Measurements from ENCODE around the gene HELQ. TPM values are rescaled to one million over a fixed set of nuclear protein-coding genes. Genes with fewer than 3 reads are reported as not detected.

The HELQ gene
- total RNA-seq, 3 donors from 2014 or later (not counting 1 experiment from before 2014, with no cell fraction given): 19.8 to 33.6 (median 29.9) TPM

DNA sequence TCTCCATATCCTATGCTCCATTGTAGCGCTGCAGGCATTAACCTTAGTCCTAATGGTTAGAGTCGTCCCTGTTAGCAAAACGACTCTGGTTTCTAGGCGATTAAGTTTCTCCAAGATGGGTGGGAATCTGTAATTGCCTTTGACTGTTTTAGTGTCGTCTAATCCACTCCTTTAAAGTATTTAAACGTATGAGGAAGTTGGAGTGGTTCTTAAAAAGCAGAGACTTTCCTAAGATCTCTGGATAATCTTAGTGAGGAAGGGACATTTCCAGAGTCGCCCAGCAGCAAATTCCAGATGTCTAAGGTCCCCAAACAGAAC is 520 bp upstream of the HELQ start:
- H3K9me3 Mint-ChIP-seq: no peaks in the 10 kb centered on the region
- H3K27me3 Mint-ChIP-seq (ENCODE audit: low read depth in 2 of 2): no peaks in the 10 kb centered on the region
- DNase-seq (no peak), ATAC-seq (no peak)
- peak overlapping the region; percentile 97 to 100 for H3K27ac Mint-ChIP-seq
- TF ChIP-seq CTCF (IDR thresholded peaks at IDR 0.05): no peak
- 0% methylated on average over 6 of the region's 7 CpGs for WGBS (ENCODE audit: insufficient coverage)
- Histone ChIP-seq H3K4me3 (ENCODE audit: low read length) (peak overlapping the region; percentile 78), H3K9me3 (ENCODE audit: control insufficient read depth, insufficient read depth, low read length) (no peaks in the 10 kb centered on the region), H3K27ac (ENCODE audit: low read length) (peak overlapping the region; percentile 94), H3K27me3 (ENCODE audit: control insufficient read depth, insufficient read depth, low read length) (no peaks in the 10 kb centered on the region), H3K36me3 (ENCODE audit: control insufficient read depth, insufficient read depth, low read length) (peaks cover 36% of the 10 kb centered on the region), H3K4me1 (ENCODE audit: control insufficient read depth, insufficient read depth, low read length) (peaks cover 9% of the 10 kb centered on the region)
- H3K4me3 Mint-ChIP-seq: peak overlapping the region; percentile 100
- H3K4me1 Mint-ChIP-seq: peaks cover 35 to 39% of the 10 kb centered on the region in 2 donors
- H3K36me3 Mint-ChIP-seq: peaks cover 6% of the 10 kb centered on the region
- intact Hi-C loops (cut with micrococcal nuclease): loop anchor here (5.0 to 10.0 kb wide), 4 partner anchors 241 to 1084 kb away; partner anchors contain the start of genes HNRNPD and LIN54

GRCh38 chr4:83454686-83455085 is 937 bp downstream of the HELQ start:
- DNase-seq (peak in 1 of 2 donors; percentile 43), ATAC-seq (no peak)
- peak overlapping the region; percentile 97 to 100 for H3K27ac Mint-ChIP-seq
- no peak for TF ChIP-seq CTCF (IDR thresholded peaks at IDR 0.05)
- no peaks in the 10 kb centered on the region for H3K9me3 Mint-ChIP-seq
- H3K9me3 ChIP-seq (ENCODE audit: control insufficient read depth, insufficient read depth, low read length): no peaks in the 10 kb centered on the region
- peaks cover 6% of the 10 kb centered on the region for H3K36me3 Mint-ChIP-seq
- H3K27me3 Mint-ChIP-seq (ENCODE audit: low read depth in 2 of 2): no peaks in the 10 kb centered on the region
- H3K36me3 ChIP-seq (ENCODE audit: control insufficient read depth, insufficient read depth, low read length): peaks cover 28% of the 10 kb centered on the region
- H3K4me1 Mint-ChIP-seq: peaks cover 39% of the 10 kb centered on the region in 2 donors
- H3K27me3 ChIP-seq (ENCODE audit: control insufficient read depth, insufficient read depth, low read length): no peaks in the 10 kb centered on the region
- peaks cover 9% of the 10 kb centered on the region for H3K4me1 ChIP-seq (ENCODE audit: control insufficient read depth, insufficient read depth, low read length)
- H3K4me3 ChIP-seq (ENCODE audit: low read length): peak overlapping the region; percentile 78
- peak overlapping the region; percentile 94 for H3K27ac ChIP-seq (ENCODE audit: low read length)
- 29% methylated on average over 6 of the region's 6 CpGs for WGBS (ENCODE audit: insufficient coverage)
- H3K4me3 Mint-ChIP-seq: peak overlapping the region; percentile 100
- intact Hi-C loops (cut with micrococcal nuclease): loop anchor here (1.0 to 10.0 kb wide), 7 partner anchors 31 to 1082 kb away; partner anchors contain the start of genes ABRAXAS1, COQ2, HNRNPD and LIN54

DNA sequence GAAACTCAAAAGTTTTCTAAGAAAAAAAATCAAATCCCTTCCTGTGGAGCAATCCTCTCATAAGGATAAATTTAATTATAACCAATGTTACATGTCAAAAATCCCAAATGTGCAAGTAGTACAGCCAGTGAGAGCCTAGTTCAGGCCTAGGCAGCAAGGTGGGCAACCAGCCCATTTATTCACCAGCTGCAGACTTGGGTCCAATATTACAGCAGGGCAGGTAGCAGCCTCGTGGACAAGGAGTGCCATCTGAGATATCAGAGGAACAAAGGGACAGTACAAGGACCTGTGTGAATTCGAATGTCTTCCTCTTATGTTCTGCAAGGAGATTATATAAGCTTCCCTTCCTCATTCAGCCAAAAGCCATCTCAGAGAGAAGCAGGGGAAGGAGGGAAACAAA is 6.6 kb downstream of the HELQ start:
- peak overlapping the region in 1 of 2 donors; percentile 9 for H3K27ac Mint-ChIP-seq
- H3K36me3 Mint-ChIP-seq: no peaks in the 10 kb centered on the region
- Histone ChIP-seq H3K27me3 (ENCODE audit: control insufficient read depth, insufficient read depth, low read length) (no peaks in the 10 kb centered on the region), H3K4me3 (ENCODE audit: low read length) (no peak overlapping the region), H3K27ac (ENCODE audit: low read length) (no peak overlapping the region), H3K36me3 (ENCODE audit: control insufficient read depth, insufficient read depth, low read length) (peaks cover 31% of the 10 kb centered on the region), H3K4me1 (ENCODE audit: control insufficient read depth, insufficient read depth, low read length) (peaks cover 2% of the 10 kb centered on the region), H3K9me3 (ENCODE audit: control insufficient read depth, insufficient read depth, low read length) (no peaks in the 10 kb centered on the region)
- no peaks in the 10 kb centered on the region for H3K9me3 Mint-ChIP-seq
- ATAC-seq (no peak), DNase-seq (no peak)
- H3K4me3 Mint-ChIP-seq: no peak overlapping the region
- H3K4me1 Mint-ChIP-seq: peaks cover 5 to 12% of the 10 kb centered on the region in 2 donors
- no peaks in the 10 kb centered on the region for H3K27me3 Mint-ChIP-seq (ENCODE audit: low read depth in 2 of 2)
- intact Hi-C loops (cut with micrococcal nuclease): no loop called here
- TF ChIP-seq CTCF (IDR thresholded peaks at IDR 0.05): no peak
- whole genome bisulfite sequencing (ENCODE audit: insufficient coverage): 80% methylated on average over 1 of the region's 2 CpGs

GRCh38 chr4:83440899-83441298 is 14.7 kb downstream of the HELQ start:
- H3K36me3 ChIP-seq (ENCODE audit: control insufficient read depth, insufficient read depth, low read length): peaks cover 59% of the 10 kb centered on the region
- no peak overlapping the region for H3K4me3 ChIP-seq (ENCODE audit: low read length)
- peaks cover 7% of the 10 kb centered on the region for H3K36me3 Mint-ChIP-seq
- H3K27ac Mint-ChIP-seq: no peak overlapping the region
- TF ChIP-seq CTCF (IDR thresholded peaks at IDR 0.05): no peak
- 91% methylated on average over 2 of the region's 3 CpGs for WGBS (ENCODE audit: insufficient coverage)
- no peaks in the 10 kb centered on the region for H3K27me3 ChIP-seq (ENCODE audit: control insufficient read depth, insufficient read depth, low read length)
- no peaks in the 10 kb centered on the region for H3K4me1 ChIP-seq (ENCODE audit: control insufficient read depth, insufficient read depth, low read length)
- no peaks in the 10 kb centered on the region for H3K9me3 Mint-ChIP-seq
- ATAC-seq (no peak), DNase-seq (no peak)
- no peak overlapping the region for H3K27ac ChIP-seq (ENCODE audit: low read length)
- intact Hi-C loops (cut with micrococcal nuclease): no loop called here
- no peaks in the 10 kb centered on the region for H3K4me1 Mint-ChIP-seq
- no peak overlapping the region for H3K4me3 Mint-ChIP-seq
- H3K27me3 Mint-ChIP-seq (ENCODE audit: low read depth in 2 of 2): no peaks in the 10 kb centered on the region
- no peaks in the 10 kb centered on the region for H3K9me3 ChIP-seq (ENCODE audit: control insufficient read depth, insufficient read depth, low read length)

Measured in natural killer cell (primary cell).